Renal cortical epithelial cell (primary cell): ENCODE results near the gene KAT6B. TPM values are rescaled to one million over a fixed set of nuclear protein-coding genes. Genes with fewer than 3 reads are reported as not detected.
A peak's percentile ranks its signal among the peaks of the same experiment; 100 is the strongest.
"Not testable (repeated sequence)": the region's sequence is repeated elsewhere in the genome, so short reads cannot be mapped to it uniquely, and the experiment has no call there.

Source experiments
- DNase-seq: peaks from one replicate; pipeline ENCODE4 v3.0.0-alpha.2; 2011; ENCODE audit warnings: low read depth
- total RNA-seq: library from RNA; depleted of rRNA; stranded (reverse); fragments of >200 nt; gene quantifications from 2 replicates; pipeline ENCODE4 v1.2.3, GENCODE V29; 2014

The KAT6B gene
- total RNA-seq, 1 donor from 2014 or later, result 33.1 TPM

DNA sequence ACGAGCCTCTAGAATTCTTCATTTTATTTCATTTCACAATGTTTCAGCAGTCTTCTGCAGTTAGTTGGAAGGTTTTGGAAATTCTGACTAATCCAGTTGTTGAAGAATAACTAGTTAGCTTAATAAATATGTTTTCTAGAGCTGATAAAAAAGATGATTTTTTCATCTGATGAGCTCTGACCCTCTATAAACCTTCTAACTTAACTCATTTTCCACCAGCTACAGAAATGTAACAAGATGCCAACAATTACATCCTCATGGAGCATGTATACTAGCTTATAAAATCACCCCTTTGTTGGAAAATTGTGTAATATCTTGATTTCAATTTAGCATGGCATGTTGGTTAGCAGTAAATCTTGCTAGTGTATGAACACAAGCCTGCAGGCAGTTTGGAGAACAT, 33.1 kb downstream of the KAT6B start:
- DNase-seq, result no peak

GRCh38 chr10:74862625-74863024, 36.2 kb downstream of the KAT6B start:
- DNase-seq, result no peak

DNA sequence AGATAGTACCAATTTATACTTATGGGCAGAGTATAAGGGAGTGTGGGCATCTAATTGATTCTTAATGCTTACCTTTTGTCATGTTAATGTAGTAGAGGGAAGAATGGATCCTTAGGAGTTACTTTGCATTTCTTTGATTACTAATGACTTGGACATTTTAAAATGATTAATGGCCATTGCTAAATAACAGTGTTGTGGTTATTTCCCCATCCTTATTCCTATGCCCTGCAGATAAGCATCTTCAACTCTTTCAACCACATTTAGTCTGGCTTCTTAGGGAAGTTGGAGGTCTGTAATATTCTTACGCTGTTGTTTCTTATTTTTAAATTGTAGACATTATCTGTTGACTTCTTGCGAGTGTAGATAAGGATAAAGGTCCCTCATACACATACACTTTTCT, 37.2 kb downstream of the KAT6B start:
- DNase-seq, result no peak

DNA sequence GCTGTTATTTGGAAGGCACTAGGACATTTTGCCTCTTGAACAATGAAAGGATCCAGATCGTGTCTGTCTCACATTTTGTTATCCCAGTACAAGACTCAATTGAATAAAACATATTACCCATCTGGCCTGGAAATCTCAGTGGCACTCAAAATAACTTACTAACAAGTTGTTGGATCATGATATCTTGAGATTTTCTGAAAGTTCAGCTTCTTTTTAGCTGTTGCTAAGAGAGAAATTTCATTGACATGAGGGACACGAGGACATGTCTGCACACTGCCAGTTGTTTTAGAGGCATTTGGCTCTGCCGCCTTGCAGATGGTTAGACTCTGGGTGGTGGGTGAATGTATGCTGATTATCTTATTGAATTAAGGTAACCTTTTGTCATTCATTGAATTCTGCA, 41.0 kb downstream of the KAT6B start:
- no peak for DNase-seq

DNA sequence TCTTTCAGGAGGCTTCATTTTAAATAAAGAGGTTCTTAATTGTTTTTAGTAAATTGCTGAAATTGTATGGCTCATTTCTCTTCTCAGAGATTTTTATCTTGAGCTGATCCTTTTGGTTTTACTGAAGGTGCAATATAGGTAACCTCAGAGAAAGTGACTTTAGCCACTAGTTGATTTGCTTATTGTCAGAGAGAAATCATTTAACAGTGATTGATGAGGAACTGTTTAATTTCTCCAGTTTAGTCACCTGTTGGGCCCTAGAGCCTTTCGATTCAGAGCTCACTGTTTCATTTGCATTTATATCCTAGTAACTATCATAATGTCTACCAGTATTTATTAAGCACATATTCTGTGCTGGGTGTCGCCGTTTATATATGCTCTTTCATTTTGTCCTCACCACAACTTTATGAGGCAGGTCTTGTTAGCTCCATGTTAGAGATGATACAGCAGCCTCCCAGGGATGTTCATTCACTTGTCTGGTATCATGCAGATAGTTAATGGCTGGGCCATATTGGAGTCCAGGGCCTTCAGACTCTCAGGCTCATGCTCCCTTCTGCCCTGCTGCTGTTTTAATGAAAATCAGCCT, 42.1 kb downstream of the KAT6B start:
- DNase-seq, result no peak

DNA sequence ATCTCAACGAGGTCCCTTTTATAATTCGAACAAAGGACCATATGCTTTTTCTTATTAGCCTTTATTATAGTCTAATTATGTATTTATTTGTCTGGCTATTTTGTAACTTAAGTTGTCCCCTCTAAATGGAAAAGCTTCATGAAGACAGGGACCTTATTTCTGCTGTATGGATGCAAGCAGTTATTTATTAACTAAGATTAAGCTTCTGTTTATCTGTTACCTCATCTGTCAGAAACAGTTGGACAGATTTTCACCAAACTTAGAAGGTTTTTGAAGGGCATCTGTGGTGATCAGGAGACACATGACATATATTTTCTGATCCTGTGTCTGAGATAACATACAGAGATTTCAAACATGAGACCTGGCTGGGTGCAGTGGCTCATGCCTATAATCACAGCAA, 43.2 kb downstream of the KAT6B start:
- DNase-seq, result no peak

GRCh38 chr10:74870191-74870590, 43.8 kb downstream of the KAT6B start:
- no peak for DNase-seq

- no peak for DNase-seq
Measured at GRCh38 chr10:74871595-74872382, 45.4 kb downstream of the KAT6B start.

GRCh38 chr10:74873803-74874454, 47.5 kb downstream of the KAT6B start:
- no peak for DNase-seq

GRCh38 chr10:74874649-74875048, 48.2 kb downstream of the KAT6B start:
- no peak for DNase-seq

GRCh38 chr10:74875068-74875467, 48.7 kb downstream of the KAT6B start:
- DNase-seq, result no peak

DNA sequence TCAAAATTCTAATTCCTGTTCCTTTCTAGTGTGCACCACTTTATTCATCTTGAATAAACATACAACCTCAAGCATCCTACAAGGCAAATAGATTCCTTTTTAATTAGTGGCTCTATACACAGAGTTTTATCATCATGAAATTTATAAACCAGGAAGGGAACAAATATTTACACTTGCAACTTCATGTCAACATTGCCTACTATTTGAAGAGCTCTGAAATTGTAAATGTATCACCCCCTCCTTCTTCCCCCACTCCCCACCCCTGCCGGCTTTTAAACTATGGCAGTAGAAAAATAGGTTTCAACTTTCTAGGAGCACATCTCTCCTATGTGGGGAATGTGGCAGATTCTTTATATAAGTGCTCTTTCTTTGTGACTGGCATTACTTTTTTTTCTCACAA, 49.6 kb downstream of the KAT6B start:
- DNase-seq, result no peak

- not testable (repeated sequence) for DNase-seq
Measured at GRCh38 chr10:74877054-74877453, 50.7 kb downstream of the KAT6B start.

GRCh38 chr10:74877898-74878297, 51.5 kb downstream of the KAT6B start:
- no peak for DNase-seq

DNA sequence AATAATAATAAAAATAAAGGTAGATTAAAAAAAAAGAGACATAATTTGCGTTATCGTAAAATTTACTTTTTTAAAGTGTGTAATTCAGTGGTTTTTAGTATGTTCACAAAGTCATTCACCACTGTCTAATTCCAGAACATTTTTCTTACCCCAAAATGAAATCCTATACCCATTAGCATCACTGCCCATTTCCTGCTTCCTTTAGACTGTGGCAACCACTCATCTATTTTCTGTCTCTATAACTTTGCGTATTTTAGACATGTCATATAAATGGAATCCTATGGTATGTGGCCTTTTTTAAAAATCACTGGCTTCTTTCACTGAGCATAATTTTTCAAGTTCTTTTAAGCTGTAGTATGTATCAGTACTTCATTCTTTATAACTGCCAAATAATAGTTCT, 53.6 kb downstream of the KAT6B start:
- DNase-seq, result no peak

DNA sequence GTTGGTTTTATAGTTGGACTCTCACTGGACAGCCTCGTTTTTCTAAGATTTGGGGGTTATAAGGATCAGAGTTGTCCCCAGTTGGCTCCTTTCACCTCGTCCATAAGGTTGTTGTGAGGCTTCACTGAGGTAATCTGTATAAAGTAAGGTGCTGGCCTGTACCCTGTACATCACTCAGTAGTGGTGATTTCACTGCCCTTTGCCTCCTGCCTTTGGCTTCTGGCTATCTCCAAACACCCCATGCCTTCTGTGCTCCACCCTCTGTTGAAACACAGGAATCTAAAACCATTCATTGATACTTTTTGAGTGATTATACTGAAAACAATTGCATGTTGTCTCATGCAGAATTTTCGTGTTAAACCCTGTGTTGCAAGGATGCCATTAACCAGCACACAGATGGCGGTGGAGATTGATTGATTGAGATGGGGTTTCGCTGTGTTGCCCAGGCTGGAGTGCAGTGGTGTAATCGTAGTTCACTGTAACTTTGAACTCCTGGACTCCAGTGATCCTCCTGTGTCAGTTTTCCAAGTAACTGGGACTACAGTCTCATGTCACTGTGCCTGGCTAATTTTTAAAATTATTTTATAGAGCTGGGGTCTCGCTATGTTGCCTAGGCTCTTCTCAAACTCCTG, 55.0 kb downstream of the KAT6B start:
- DNase-seq, result no peak

GRCh38 chr10:74882427-74882826, 56.0 kb downstream of the KAT6B start:
- DNase-seq, result no peak

GRCh38 chr10:74882831-74883230, 56.4 kb downstream of the KAT6B start:
- DNase-seq, result no peak

DNA sequence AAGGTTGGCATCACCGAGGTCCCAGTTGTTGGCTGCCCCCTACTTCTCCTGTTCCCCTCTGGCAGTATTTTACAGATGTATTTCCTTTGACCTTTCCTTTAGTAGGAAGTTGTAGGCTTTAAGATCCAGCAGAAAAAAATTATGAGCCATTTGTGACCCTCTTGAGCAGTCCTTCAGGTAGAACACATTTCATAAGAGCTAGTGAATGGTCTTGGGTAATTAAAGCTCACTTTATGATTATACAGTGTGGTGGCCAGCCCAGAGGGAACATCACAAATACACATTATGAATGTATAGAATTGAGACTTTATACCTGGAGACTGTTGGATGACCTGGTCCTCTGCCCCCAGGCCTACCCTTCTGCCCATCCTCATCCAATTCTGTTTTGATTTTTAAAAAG, 57.0 kb downstream of the KAT6B start:
- DNase-seq, result no peak

GRCh38 chr10:74887614-74888284, 61.3 kb downstream of the KAT6B start:
- no peak for DNase-seq

DNA sequence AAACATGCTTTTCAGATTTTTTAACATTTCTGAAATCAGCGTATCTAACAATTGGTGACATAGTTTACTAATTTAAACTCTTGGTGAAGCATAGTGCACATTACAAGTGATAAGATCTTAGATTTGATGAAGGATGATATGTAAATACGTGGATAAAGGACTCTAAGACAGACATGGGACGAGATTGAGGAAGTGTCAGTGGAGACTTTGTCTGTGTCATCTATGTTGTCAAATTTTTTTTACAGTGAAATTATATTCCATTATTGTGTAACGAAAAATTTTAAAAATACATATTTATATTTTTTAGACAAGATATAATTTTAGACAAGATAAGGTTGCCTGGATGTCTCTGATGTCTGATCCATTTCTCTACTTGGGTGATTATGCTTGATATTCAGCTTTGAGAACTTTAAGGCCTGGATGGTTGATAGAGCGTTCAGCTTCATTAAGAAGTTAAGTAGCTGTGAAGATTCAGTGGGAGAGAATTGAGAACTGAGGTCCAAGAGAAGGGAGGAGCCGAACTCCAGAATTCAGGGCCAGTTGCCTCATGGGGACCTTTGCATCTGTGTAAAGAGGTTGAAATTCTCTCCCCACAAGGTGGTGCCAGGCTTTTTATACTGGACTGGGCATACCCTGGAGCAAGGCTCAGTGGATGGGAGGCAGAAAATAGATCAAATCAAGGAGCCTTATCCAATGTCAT, 62.7 kb downstream of the KAT6B start:
- peak; percentile 54 for DNase-seq

- DNase-seq, result no peak
Measured at GRCh38 chr10:74889662-74889998, 63.2 kb downstream of the KAT6B start.
